ENCODE data around the gene MEIOC.

MEIOC gene

GRCh38 chr17:44719444-44719843 is 63.2 kb downstream of the MEIOC start:
- DNase-seq: no peak

- DNase-seq: no peak
Measured at GRCh38 chr17:44722254-44722653, 66.0 kb downstream of the MEIOC start.
